ENCODE measurements around the gene ICE2. TPM values are rescaled to one million over a fixed set of nuclear protein-coding genes. Genes with fewer than 3 reads are reported as not detected.

Gene ICE2
- total RNA-seq, 8 experiments from 2014 or later = 20.2 to 66.5 (median 28.7) TPM

DNA sequence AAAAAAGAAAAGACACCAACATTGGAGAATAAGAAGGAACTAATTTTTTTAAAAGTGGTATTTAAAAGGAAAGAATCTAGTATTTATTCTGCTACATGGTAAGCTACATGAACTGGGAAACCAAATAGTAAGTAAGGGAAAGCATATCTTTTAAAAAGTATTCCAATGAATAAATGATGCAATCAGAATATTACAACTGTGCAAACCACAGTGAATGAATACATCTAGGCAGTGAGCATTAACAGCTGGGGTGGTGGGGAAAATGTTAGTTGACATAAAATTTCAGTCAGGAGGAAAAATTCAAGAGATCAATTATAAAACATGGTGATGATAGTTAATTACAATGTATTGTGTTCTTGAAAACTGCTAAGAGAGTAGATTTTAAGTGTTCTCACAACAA is 16.9 kb downstream of the ICE2 start:
- in situ Hi-C loops (cut with MboI; ENCODE audit: low pct_unique_long_range_greater_than_20kb in 2 of 9, low sequenced_read_pairs in 9 of 9, unreplicated experiment in 9 of 9) = no loop called here
- H3K27ac ChIP-seq = no peak overlapping the region

DNA sequence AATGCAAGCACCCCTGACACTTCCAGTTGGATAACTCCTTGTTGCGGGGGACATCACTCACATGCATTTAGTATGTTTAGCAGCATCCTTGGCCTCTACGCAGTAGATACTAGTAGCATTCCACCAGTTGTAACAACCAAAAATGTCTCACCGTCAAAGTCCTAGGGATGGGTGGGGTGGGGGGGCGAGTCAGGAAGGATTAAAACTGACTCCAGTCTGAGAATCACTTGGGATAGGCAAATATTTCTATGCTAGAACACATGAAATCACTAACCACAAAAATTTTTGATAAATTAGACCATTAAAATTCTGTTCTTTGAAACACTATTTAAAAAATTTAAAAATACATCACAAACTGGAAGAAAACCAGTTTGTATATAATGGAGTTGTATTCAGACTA is 18.0 kb downstream of the ICE2 start:
- 61 to 100% (median 100%) methylated on average over 1 to 3 of the region's 4 CpGs; no CpG with 5 or more reads in 2 of the 10 experiments for WGBS, 10 experiments
- ATAC-seq (replicated peaks in 6 of 8) = no peak
- in situ Hi-C loops (cut with MboI; ENCODE audit: low pct_unique_long_range_greater_than_20kb in 2 of 9, low sequenced_read_pairs in 9 of 9, unreplicated experiment in 9 of 9) = no loop called here
- Histone ChIP-seq H3K27ac (no peak overlapping the region), H3K4me1 (replicated peaks in 1 of 2) (no peaks in the 10 kb centered on the region), H3K4me3 (no peak overlapping the region)

More for the DNA sequence above, 16.9 kb downstream of the ICE2 start:
- no peaks in the 10 kb centered on the region for H3K4me1 ChIP-seq (replicated peaks in 1 of 2)
- H3K4me3 ChIP-seq = no peak overlapping the region
- ATAC-seq (replicated peaks in 6 of 8) = peak in 3 of 8 experiments; percentile 29 to 65 (median 32)

DNA sequence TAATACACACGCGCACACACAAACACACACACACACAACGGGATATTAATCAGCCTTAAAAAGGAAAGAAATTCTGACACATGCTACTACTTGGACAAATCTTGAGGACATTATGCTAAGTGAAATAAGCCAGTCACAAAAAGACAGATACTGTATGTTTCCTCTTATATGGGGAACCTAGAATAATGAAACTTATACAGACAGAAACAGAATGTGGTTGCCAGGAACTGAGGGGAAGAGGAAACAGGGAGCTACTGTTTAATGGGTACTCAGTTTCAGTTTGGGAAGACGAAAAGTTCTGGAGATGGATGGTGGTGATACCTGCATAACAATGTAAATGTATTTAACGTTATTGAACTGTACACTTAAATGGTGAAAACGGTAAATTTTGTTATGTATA is 20.2 kb downstream of the ICE2 start:
- no peak for ATAC-seq (replicated peaks in 6 of 8)
- in situ Hi-C loops (cut with MboI; ENCODE audit: low pct_unique_long_range_greater_than_20kb in 2 of 9, low sequenced_read_pairs in 9 of 9, unreplicated experiment in 9 of 9) = no loop called here
- Histone ChIP-seq H3K4me1 (replicated peaks in 1 of 2) (no peaks in the 10 kb centered on the region), H3K4me3 (no peak overlapping the region), H3K27ac (no peak overlapping the region)
- WGBS, 10 experiments = 73 to 97% (median 93%) methylated on average over 1 to 6 of the region's 6 CpGs

DNA sequence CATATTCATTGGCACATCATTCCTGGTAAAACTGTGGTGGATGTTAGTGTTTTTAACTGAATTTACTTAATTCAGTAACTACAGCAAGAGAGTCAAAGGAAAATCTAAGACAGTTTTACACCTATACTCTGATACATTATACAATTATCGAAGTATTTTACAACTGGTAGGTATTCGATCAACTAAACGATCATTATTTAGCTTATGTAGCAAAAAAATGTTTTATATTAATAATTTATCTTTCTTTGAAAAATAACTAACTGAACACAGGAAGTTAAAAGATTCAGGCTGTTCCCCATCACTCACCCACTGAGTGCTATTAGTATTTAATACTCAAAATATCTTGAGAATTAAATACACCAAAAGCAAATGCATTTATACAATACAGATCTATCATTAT is 21.0 kb downstream of the ICE2 start:
- H3K27ac ChIP-seq = no peak overlapping the region
- H3K4me1 ChIP-seq (replicated peaks in 1 of 2) = no peaks in the 10 kb centered on the region
- WGBS, 10 experiments = 72 to 100% (median 98%) methylated on average over 3 of the region's 3 CpGs; no CpG with 5 or more reads in 1 of the 10 experiments
- ATAC-seq (replicated peaks in 6 of 8) = no peak
- in situ Hi-C loops (cut with MboI; ENCODE audit: low pct_unique_long_range_greater_than_20kb in 2 of 9, low sequenced_read_pairs in 9 of 9, unreplicated experiment in 9 of 9) = no loop called here
- H3K4me3 ChIP-seq = no peak overlapping the region

DNA sequence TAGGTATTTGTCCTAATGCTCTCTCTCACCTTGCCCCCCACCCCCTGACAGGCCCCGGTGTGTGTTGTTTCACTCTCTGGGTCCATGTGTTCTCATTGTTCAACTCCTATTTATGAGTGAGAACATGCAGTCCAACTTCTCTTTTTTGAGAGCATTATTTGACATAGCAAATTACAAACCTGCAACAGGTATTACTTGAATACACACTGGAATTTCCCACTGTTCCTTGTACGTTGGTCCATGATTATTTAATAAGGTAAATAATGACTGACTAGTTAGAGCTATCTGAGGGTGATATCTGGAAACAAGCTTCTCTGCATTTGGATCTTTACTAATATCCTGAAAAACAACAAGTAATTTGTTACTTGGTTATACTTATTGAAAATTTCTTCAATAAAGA is 24.1 kb downstream of the ICE2 start:
- Histone ChIP-seq H3K4me3 (no peak overlapping the region), H3K27ac (no peak overlapping the region), H3K4me1 (replicated peaks in 1 of 2) (no peaks in the 10 kb centered on the region)
- in situ Hi-C loops (cut with MboI; ENCODE audit: low pct_unique_long_range_greater_than_20kb in 2 of 9, low sequenced_read_pairs in 9 of 9, unreplicated experiment in 9 of 9) = no loop called here
- WGBS, 10 experiments = 44 to 100% (median 91%) methylated on average over 1 to 2 of the region's 2 CpGs
- ATAC-seq (replicated peaks in 6 of 8) = no peak

DNA sequence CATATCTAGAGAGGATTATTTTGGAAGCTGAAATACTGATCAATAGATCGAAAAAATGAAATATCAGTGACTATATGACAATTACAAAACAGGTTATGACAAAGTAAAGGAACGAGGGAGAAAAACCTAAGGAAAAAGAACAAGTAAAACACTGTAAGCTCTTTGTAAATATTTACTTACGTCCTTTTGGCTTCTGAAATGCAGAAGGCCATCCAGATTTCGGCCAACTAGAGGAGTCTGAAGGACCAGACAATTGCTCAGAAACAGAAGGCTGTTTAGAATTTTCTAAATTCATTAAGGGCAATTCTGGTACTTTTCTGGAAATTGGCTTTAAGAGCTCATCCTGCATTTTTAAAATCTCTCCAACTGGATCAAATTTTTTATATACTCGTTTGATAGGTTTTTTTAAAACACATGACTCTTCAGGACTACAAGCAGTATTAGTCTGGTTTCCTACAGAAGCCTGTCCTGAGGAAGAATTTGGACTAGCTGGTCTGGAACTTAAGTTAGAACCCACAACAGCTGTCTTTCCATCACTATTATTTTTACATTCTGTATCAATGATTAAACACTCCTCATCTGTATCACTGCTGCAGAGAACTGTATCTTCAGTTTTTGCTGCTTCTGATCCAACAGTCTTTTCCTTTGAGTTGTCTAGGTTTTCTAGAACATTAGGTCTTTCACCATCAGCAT is 30.1 kb downstream of the ICE2 start:
- in situ Hi-C loops (cut with MboI; ENCODE audit: low pct_unique_long_range_greater_than_20kb in 2 of 9, low sequenced_read_pairs in 9 of 9, unreplicated experiment in 9 of 9) = no loop called here
- Histone ChIP-seq H3K4me3 (no peak overlapping the region), H3K27ac (no peak overlapping the region), H3K4me1 (replicated peaks in 1 of 2) (no peaks in the 10 kb centered on the region)
- 67 to 100% (median 72%) methylated on average over 2 to 5 of the region's 5 CpGs for WGBS, 10 experiments
- no peak for ATAC-seq (replicated peaks in 6 of 8)

DNA sequence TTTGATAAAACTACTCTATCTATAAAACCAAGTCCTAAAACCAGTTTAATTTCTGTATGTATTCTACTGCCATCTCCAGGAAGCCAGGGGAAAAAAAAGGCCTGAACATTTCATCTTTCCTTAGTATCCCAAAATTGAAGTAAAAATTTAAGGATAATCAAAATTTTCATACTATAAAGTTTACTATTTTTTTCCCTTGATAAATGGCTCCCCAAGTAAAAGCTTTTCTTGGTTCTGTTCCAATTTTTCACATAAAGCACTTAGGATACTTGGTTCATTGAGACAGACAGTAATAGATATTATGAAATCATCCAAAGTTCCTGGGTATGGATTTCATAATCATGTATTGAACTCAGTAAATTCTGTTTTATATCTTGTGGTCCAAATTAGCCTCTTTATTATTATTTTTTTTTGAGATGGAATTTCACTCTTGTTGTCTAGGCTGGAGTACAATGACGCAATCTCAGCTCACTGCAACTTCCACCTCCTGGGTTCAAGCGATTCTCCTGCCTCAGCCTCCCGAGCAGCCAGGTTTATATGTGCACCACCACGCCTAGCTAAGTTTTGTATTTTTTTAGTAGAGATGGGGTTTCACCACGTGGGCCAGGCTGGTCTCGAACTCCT is 34.5 kb downstream of the ICE2 start:
- in situ Hi-C loops (cut with MboI; ENCODE audit: low pct_unique_long_range_greater_than_20kb in 2 of 9, low sequenced_read_pairs in 9 of 9, unreplicated experiment in 9 of 9) = no loop called here
- Histone ChIP-seq H3K27ac (no peak overlapping the region), H3K4me3 (no peak overlapping the region), H3K4me1 (replicated peaks in 1 of 2) (no peaks in the 10 kb centered on the region)
- 60 to 100% (median 96%) methylated on average over 1 to 5 of the region's 6 CpGs; no CpG with 5 or more reads in 1 of the 10 experiments for WGBS, 10 experiments
- peak in 1 of 8 experiments; percentile 31 for ATAC-seq (replicated peaks in 6 of 8)

DNA sequence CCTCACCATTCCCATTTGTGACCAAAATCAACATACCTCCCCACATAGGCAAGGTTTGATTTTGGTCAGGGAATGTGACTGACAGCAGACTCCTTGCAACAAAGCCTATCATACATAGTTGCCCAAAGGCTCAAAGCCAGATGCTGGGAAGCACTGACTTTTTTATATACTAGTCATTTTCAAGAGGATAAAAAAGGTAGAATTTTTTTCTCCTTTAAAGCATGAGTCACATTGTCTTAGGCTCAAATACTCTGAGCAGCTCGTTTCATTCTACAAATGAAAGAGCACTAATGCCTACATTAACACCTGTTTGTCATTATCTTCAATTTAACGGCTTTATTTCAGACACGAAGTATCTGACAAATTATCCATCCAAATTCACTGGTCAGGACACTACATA is 36.2 kb downstream of the ICE2 start:
- in situ Hi-C loops (cut with MboI; ENCODE audit: low pct_unique_long_range_greater_than_20kb in 2 of 9, low sequenced_read_pairs in 9 of 9, unreplicated experiment in 9 of 9) = no loop called here
- no peaks in the 10 kb centered on the region for H3K4me1 ChIP-seq (replicated peaks in 1 of 2)
- 7 to 93% (median 66%) methylated on average over 2 to 3 of the region's 3 CpGs; no CpG with 5 or more reads in 1 of the 10 experiments for WGBS, 10 experiments
- ATAC-seq (replicated peaks in 6 of 8) = no peak
- no peak overlapping the region for H3K4me3 ChIP-seq
- H3K27ac ChIP-seq = no peak overlapping the region

DNA sequence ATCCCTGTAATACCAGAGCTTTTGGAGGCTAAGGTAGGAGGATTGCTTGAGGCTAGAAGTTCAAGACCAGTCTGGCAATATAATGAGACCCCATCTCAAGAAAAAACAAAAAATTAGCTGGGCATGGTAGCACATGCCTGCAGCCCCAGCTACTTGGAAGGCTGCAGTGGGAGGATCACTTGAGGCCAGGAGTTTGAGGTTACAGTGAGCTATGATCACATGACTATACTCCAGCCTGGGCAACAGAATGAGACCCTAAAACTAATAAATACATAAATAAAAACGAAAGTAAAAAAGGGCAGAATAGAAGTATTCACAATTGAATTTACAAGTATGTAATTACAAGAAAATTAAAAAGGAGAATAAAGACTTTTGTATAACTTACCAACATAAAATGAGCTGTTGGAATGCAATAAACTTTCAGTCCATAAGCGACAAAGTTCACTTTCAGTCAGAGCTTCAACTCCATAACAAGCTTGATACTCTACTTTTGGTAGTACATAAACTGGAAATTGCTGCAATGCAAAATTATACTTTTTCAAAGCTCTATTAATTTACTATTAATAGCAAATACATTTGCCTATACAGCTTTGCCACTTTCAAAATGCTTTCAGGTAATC is 36.8 kb downstream of the ICE2 start:
- in situ Hi-C loops (cut with MboI; ENCODE audit: low pct_unique_long_range_greater_than_20kb in 2 of 9, low sequenced_read_pairs in 9 of 9, unreplicated experiment in 9 of 9) = no loop called here
- H3K27ac ChIP-seq = no peak overlapping the region
- no peak overlapping the region for H3K4me3 ChIP-seq
- no peaks in the 10 kb centered on the region for H3K4me1 ChIP-seq (replicated peaks in 1 of 2)
- 58 to 100% (median 94%) methylated on average over 1 to 2 of the region's 2 CpGs for WGBS, 10 experiments
- ATAC-seq (replicated peaks in 6 of 8) = no peak

DNA sequence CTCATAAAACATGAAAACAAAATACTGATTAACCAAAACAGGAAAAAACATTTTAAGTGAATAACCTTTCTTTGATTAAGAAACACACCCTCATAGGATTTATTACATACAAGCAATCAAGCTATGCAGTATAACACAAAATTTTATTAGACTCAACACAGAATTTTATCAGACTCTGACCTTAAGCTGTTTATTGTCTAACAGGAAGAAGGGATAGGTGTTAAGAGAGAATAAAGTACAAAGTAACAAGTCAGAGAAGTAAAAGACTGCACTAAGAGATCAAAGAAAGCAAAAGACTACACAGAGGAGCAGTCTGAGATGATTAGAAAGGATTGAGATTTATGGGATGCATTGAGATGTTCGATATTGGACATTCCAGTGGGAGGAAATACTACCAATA is 37.6 kb downstream of the ICE2 start:
- Histone ChIP-seq H3K27ac (no peak overlapping the region), H3K4me1 (replicated peaks in 1 of 2) (no peaks in the 10 kb centered on the region), H3K4me3 (no peak overlapping the region)
- 0 to 100% (median 83%) methylated on average over 1 of the region's 1 CpG; no CpG with 5 or more reads in 3 of the 10 experiments for WGBS, 10 experiments
- in situ Hi-C loops (cut with MboI; ENCODE audit: low pct_unique_long_range_greater_than_20kb in 2 of 9, low sequenced_read_pairs in 9 of 9, unreplicated experiment in 9 of 9) = no loop called here
- ATAC-seq (replicated peaks in 6 of 8) = no peak

DNA sequence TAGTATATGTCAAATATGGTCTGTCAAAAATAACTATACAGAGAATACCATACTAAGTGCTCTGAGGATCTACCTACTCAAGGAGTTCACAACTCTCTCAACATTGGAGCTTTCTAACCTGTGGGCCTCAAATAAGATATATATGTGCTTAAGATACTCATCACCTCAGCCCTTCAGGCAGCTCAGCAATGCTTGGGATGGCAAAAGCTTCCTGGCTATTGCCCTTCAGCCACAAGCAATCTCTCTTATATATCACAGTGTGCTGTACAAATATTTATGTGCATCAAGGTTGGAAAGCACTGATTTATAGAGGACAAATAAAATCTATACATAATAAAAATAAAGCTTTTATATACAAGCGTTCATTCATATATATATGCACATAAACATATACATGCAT is 40.3 kb downstream of the ICE2 start:
- H3K27ac ChIP-seq = no peak overlapping the region
- WGBS, 10 experiments = 0 to 100% (median 75%) methylated on average over 1 of the region's 1 CpG; no CpG with 5 or more reads in 3 of the 10 experiments
- no peak overlapping the region for H3K4me3 ChIP-seq
- no peaks in the 10 kb centered on the region for H3K4me1 ChIP-seq (replicated peaks in 1 of 2)
- in situ Hi-C loops (cut with MboI; ENCODE audit: low pct_unique_long_range_greater_than_20kb in 2 of 9, low sequenced_read_pairs in 9 of 9, unreplicated experiment in 9 of 9) = no loop called here
- peak in 1 of 8 experiments; percentile 69 for ATAC-seq (replicated peaks in 6 of 8)

DNA sequence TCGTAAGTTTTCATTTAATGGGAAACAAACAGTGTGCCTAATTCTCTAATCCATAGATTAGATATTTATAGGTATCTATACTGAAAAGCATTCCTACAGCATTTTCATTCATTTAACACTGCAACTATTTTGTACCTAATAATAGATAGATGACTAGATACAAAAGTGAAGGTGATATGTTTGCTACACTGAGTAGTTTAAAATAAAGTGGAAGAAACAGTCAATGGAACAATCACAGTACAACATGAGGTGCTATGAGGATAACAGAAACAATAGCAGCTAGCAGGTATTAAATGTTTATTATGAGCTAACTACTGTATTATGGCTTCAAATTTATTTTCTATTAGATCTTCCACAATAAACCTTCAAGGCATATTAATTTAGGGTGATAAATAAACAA is 50.0 kb downstream of the ICE2 start:
- in situ Hi-C loops (cut with MboI; ENCODE audit: low pct_unique_long_range_greater_than_20kb in 2 of 9, low sequenced_read_pairs in 9 of 9, unreplicated experiment in 9 of 9) = no loop called here
- no peak for ATAC-seq (replicated peaks in 6 of 8)
- no peak overlapping the region for H3K27ac ChIP-seq
- no peak overlapping the region for H3K4me3 ChIP-seq
- 80 to 100% (median 100%) methylated on average over 1 of the region's 1 CpG; no CpG with 5 or more reads in 1 of the 10 experiments for WGBS, 10 experiments
- H3K4me1 ChIP-seq (replicated peaks in 1 of 2) = peaks cover under 1% of the 10 kb centered on the region in 2 donors

DNA sequence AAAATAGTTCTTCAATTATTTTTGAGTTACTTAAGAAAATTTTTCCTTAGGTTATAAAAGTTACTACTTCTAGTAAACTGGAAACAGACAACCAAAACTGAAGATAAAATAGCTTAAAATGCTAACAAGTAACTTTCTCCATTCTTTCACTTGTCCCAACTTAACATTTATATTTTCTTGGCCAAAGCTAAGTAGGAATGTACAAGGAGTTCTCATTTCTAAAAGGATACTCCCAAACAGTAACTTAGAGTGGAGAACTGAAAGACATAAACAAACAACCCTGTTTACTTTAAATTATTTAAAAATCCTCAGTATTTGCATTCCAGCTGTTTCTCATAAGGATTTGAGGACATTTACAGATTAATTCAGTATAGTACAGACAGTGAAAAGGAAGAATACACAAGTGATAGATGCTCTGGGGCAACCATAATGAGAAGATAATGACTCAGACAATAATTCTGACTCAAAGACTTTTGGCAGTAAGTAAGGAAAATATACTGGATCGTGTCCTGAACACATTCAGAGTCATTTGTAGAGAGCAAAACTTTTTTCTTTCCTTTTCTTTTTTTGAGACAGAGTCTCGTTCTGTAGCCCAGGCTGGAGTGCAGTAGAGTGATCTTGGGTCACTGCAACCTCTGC is 52.0 kb downstream of the ICE2 start:
- Histone ChIP-seq H3K4me3 (no peak overlapping the region), H3K4me1 (replicated peaks in 1 of 2) (peaks cover 4 to 6% of the 10 kb centered on the region in 2 donors), H3K27ac (no peak overlapping the region)
- in situ Hi-C loops (cut with MboI; ENCODE audit: low pct_unique_long_range_greater_than_20kb in 2 of 9, low sequenced_read_pairs in 9 of 9, unreplicated experiment in 9 of 9) = no loop called here
- ATAC-seq (replicated peaks in 6 of 8) = peak in 4 of 8 experiments; percentile 60 to 84 (median 79)
- 5 to 94% (median 72%) methylated on average over 1 to 2 of the region's 2 CpGs; no CpG with 5 or more reads in 4 of the 10 experiments for WGBS, 10 experiments

All from motor neuron (in vitro differentiated cells).